Hepatocyte (in vitro differentiated cells): ENCODE measurements around the gene SLC5A1. TPM values are rescaled to one million over a fixed set of nuclear protein-coding genes. Genes with fewer than 3 reads are reported as not detected.

Source experiments
- DNase-seq: peaks from one replicate; pipeline ENCODE4 v3.0.0-alpha.2; 2016; ENCODE audit warnings: low spot score
- H2AFZ ChIP-seq: fragments of 200-600 bp; sonication (generic); 2 replicates; pipeline ENCODE4 v1.6.0; 2016; ENCODE audit warnings: antibody characterized with exemption, mild to moderate bottlenecking
- H3K27ac ChIP-seq: fragments of 200-600 bp; sonication (generic); 2 replicates; pipeline ENCODE4 v1.5.1; 2016; ENCODE audit warnings: mild to moderate bottlenecking
- H3K27me3 ChIP-seq: fragments of 200-600 bp; sonication (generic); 2 replicates; pipeline ENCODE4 v1.6.1; 2016
- H3K36me3 ChIP-seq: fragments of 200-600 bp; sonication (generic); replicated peaks from 2 replicates; pipeline ENCODE4 v1.5.1; 2016; ENCODE audit warnings: low read depth; ENCODE audit not compliant: insufficient read depth
- H3K4me1 ChIP-seq: fragments of 200-600 bp; sonication (generic); 2 replicates; pipeline ENCODE4 v1.5.1; 2016; ENCODE audit warnings: mild to moderate bottlenecking, moderate library complexity; ENCODE audit not compliant: insufficient read depth
- H3K4me2 ChIP-seq: fragments of 200-600 bp; sonication (generic); 2 replicates; pipeline ENCODE4 v1.6.0; 2016
- H3K4me3 ChIP-seq: fragments of 200-600 bp; sonication (generic); 2 replicates; pipeline ENCODE4 v1.5.1; 2016; ENCODE audit warnings: mild to moderate bottlenecking
- H3K79me2 ChIP-seq: fragments of 200-600 bp; sonication (generic); 2 replicates; pipeline ENCODE4 v1.6.0; 2017; ENCODE audit warnings: mild to moderate bottlenecking
- H3K9me2 ChIP-seq: fragments of 200-600 bp; sonication (generic); replicated peaks from 2 replicates; pipeline ENCODE4 v1.6.0; 2017; ENCODE audit warnings: mild to moderate bottlenecking; ENCODE audit not compliant: insufficient read depth
- H3K9me3 ChIP-seq: fragments of 200-600 bp; sonication (generic); 2 replicates; pipeline ENCODE4 v1.5.1; 2016; ENCODE audit warnings: low read depth, mild to moderate bottlenecking
- H4K20me1 ChIP-seq: fragments of 200-600 bp; sonication (generic); 2 replicates; pipeline ENCODE4 v1.6.0; 2016; ENCODE audit warnings: mild to moderate bottlenecking; ENCODE audit not compliant: insufficient read depth, poor library complexity, severe bottlenecking
- CTCF ChIP-seq: fragments of 200-600 bp; sonication (generic); IDR thresholded peaks from 2 replicates; pipeline ENCODE4 v1.5.1; 2016; ENCODE audit warnings: antibody characterized with exemption, mild to moderate bottlenecking; ENCODE audit not compliant: poor library complexity
- EZH2 ChIP-seq: fragments of 200-600 bp; sonication (generic); IDR thresholded peaks from 2 replicates; pipeline ENCODE4 v1.6.1; 2016; ENCODE audit warnings: antibody characterized with exemption, mild to moderate bottlenecking, borderline replicate concordance
- EZH2phosphoT487 ChIP-seq: fragments of 200-600 bp; sonication (generic); IDR thresholded peaks from one replicate; pipeline ENCODE4 v1.6.1; 2018; ENCODE audit warnings: antibody characterized with exemption, mild to moderate bottlenecking, low read depth, moderate library complexity; ENCODE audit not compliant: unreplicated experiment, severe bottlenecking
- WGBS: methylation state at CpG from one replicate; pipeline ENCODE4 v1.1.6; 2016; ENCODE audit warnings: low lambda C conversion rate; ENCODE audit errors: missing lambda C conversion rate; 5-methylcytosine and 5-hydroxymethylcytosine counted together
- polyA plus RNA-seq: library from polyadenylated mRNA; unstranded; fragments of >200 nt; fragmentation: Nextera tagmentation; extraction: Ambion mirVana; gene quantifications from 2 replicates; pipeline ENCODE4 v1.2.1, GENCODE V29; 2016
- total RNA-seq: library from RNA; depleted of rRNA; stranded (reverse); fragments of >200 nt; gene quantifications from 2 replicates; pipeline ENCODE4 v1.2.3, GENCODE V29; 2014

The SLC5A1 gene
- total and polyA plus RNA-seq, 2 experiments from 2014 or later, result 3.0 to 7.3 TPM

- H3K9me3 ChIP-seq, result no peaks in the 10 kb centered on the region
- no peak overlapping the region for H3K4me2 ChIP-seq
- no peaks in the 10 kb centered on the region for H3K36me3 ChIP-seq
- H3K79me2 ChIP-seq, result no peaks in the 10 kb centered on the region
- H2AFZ ChIP-seq, result no peak overlapping the region
- no peaks in the 10 kb centered on the region for H3K9me2 ChIP-seq
- no peaks in the 10 kb centered on the region for H3K27me3 ChIP-seq
- H4K20me1 ChIP-seq, result no peaks in the 10 kb centered on the region
- DNase-seq, result no peak
- H3K4me1 ChIP-seq, result no peaks in the 10 kb centered on the region
- no peak overlapping the region for H3K27ac ChIP-seq
- 89% methylated on average over 3 of the region's 3 CpGs for WGBS
- H3K4me3 ChIP-seq, result no peak overlapping the region
- TF ChIP-seq CTCF (no peak), EZH2 (no peak), EZH2phosphoT487 (no peak)
Observed at GRCh38 chr22:31998784-31999385, 44.2 kb upstream of the SLC5A1 start.

GRCh38 chr22:32000181-32000580 lies 42.9 kb upstream of the SLC5A1 start:
- H3K27ac ChIP-seq, result no peak overlapping the region
- no peaks in the 10 kb centered on the region for H3K36me3 ChIP-seq
- H3K4me2 ChIP-seq, result no peak overlapping the region
- no peaks in the 10 kb centered on the region for H3K79me2 ChIP-seq
- no peaks in the 10 kb centered on the region for H3K9me3 ChIP-seq
- H2AFZ ChIP-seq, result no peak overlapping the region
- no peaks in the 10 kb centered on the region for H4K20me1 ChIP-seq
- TF ChIP-seq EZH2phosphoT487 (no peak), CTCF (no peak), EZH2 (no peak)
- no peak overlapping the region for H3K4me3 ChIP-seq
- H3K27me3 ChIP-seq, result no peaks in the 10 kb centered on the region
- no peaks in the 10 kb centered on the region for H3K4me1 ChIP-seq
- no peak for DNase-seq
- H3K9me2 ChIP-seq, result no peaks in the 10 kb centered on the region
- 86% methylated on average over 1 of the region's 1 CpG for WGBS

GRCh38 chr22:32005453-32005852 lies 37.6 kb upstream of the SLC5A1 start:
- Histone ChIP-seq H3K27me3 (no peaks in the 10 kb centered on the region), H3K9me3 (no peaks in the 10 kb centered on the region), H3K27ac (peak overlapping the region; percentile 84), H2AFZ (no peak overlapping the region), H3K9me2 (no peaks in the 10 kb centered on the region), H4K20me1 (no peaks in the 10 kb centered on the region), H3K79me2 (no peaks in the 10 kb centered on the region), H3K36me3 (no peaks in the 10 kb centered on the region), H3K4me3 (no peak overlapping the region), H3K4me2 (no peak overlapping the region), H3K4me1 (no peaks in the 10 kb centered on the region)
- DNase-seq, result peak; percentile 66
- TF ChIP-seq EZH2phosphoT487 (no peak), EZH2 (no peak), CTCF (no peak)
- 72% methylated on average over 1 of the region's 1 CpG for WGBS

GRCh38 chr22:32013200-32013599 lies 29.9 kb upstream of the SLC5A1 start:
- no peaks in the 10 kb centered on the region for H3K36me3 ChIP-seq
- H3K4me3 ChIP-seq, result no peak overlapping the region
- no peak for TF ChIP-seq CTCF
- no peak for TF ChIP-seq EZH2phosphoT487
- no peak for TF ChIP-seq EZH2
- no peaks in the 10 kb centered on the region for H4K20me1 ChIP-seq
- no peak overlapping the region for H3K27ac ChIP-seq
- no peaks in the 10 kb centered on the region for H3K9me2 ChIP-seq
- H3K27me3 ChIP-seq, result no peaks in the 10 kb centered on the region
- no peak for DNase-seq
- H3K4me1 ChIP-seq, result no peaks in the 10 kb centered on the region
- H3K79me2 ChIP-seq, result no peaks in the 10 kb centered on the region
- H3K4me2 ChIP-seq, result no peak overlapping the region
- 70% methylated on average over 1 of the region's 1 CpG for WGBS
- H3K9me3 ChIP-seq, result no peaks in the 10 kb centered on the region
- H2AFZ ChIP-seq, result no peak overlapping the region
